Measurements from ENCODE around the gene MYO5B. TPM values are rescaled to one million over a fixed set of nuclear protein-coding genes. Genes with fewer than 3 reads are reported as not detected.

Gene MYO5B
- total RNA-seq, 4 donors from 2014 or later: 1.2 to 2.2 (median 1.3) TPM

DNA sequence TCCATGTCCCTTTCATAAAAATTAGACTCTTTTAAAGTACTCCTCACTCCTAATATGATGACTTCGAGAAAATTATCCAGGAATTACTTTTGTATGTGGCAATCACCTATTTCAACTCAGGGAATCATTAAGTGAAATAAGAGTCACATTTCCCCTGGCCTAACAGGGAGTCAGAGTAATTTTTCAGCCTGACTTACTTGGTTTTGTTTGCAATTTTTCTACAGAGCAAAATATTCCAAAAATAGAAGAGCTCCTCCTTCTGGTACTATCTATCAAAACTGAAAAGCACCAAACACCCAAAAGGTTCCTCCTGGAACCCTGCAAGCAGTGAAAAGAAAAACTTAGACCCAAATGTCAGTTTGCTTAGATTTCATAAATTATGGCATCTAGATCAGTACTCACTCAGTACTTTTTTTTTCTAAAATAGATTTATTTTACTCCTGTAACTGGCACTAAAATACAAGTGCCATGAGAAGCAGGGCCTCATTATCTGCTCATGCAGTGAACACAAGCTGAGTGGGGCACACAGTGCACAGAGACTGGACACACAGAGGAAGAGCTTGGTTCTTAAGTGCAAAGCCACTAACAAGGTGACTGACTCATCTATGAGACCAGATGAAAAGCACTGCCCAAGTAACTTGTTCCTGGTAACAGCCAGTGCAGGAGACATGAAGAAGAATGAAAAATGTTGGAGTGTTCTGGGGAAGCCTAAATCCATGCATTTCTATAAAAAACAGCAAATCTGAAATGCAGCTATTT lies 410.3 kb downstream of the MYO5B start:
- no peak for TF ChIP-seq CTCF (IDR thresholded peaks at IDR 0.05; ENCODE audit: low read depth)

DNA sequence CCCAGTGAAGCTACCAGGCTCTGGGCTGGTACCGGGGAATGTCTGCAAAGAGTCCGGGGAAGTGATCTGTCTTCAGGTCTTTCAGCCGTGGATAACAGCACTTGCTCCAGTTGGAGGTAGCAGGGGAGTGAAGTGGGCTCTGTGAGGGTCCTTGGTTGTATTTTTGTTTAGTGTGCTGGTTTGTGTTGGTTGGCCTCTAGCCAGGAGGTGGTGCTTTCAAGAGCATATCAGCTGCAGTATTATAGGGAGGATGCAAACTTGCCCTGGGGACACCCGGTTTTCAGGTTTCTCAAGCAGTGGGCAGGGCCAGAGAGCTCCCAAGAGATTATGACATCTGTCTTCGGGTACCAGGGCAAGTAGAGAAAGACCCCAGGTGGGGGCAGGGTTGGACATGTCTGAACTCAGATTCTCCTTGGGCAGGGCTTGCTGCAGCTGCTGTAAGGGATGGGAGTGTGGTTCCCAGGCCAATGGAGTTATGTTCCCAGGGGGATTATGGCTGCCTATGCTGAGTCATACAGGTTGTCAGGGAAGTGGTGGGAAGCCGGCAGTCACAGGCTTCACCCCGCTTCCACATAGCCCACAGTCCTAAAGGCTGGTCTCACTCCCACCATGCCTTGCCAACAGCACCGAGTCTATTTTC lies 416.0 kb downstream of the MYO5B start:
- TF ChIP-seq CTCF (IDR thresholded peaks at IDR 0.05; ENCODE audit: low read depth): no peak

Small RNA genes within 50 kb of the gene (small RNA-seq; reads per million reads assigned to genes)
- 0.49 reads per million for gene RF00019
- not detected for gene RF00283
- gene RN7SL310P: not detected
- not detected for gene RNA5SP457
- not detected for gene SCARNA17

Other genes starting within 250 kb of the MYO5B start
- 1 to 10 TPM in 1 of 4 donors, under 1 TPM in 2, not detected in 1; 0.34 to 1.5 (median 0.75) TPM for gene CFAP53, start 71.3 kb upstream of the MYO5B start, total RNA-seq
- gene MBD1, start 86.4 kb upstream of the MYO5B start, total RNA-seq: 10 to 100 TPM; 42.6 to 71.0 (median 49.7) TPM
- gene CXXC1, start 92.5 kb upstream of the MYO5B start, total RNA-seq: 10 to 100 TPM; 33.6 to 85.9 (median 42.8) TPM
- under 1 TPM in 3 of 4 donors, not detected in 1; 0.66 to 0.75 (median 0.68) TPM for gene SKA1, start 179.9 kb upstream of the MYO5B start, total RNA-seq

All from subcutaneous adipose tissue (tissue), 4 donors.